Measurements from ENCODE around the gene IKZF1. TPM values are rescaled to one million over a fixed set of nuclear protein-coding genes. Genes with fewer than 3 reads are reported as not detected.

The IKZF1 gene
- total and polyA plus RNA-seq, 2 of the 4 experiments (the other 2 are of a cell fraction), result not detected

GRCh38 chr7:50264908-50265307, 39.6 kb upstream of the IKZF1 start:
- H3K27me3 ChIP-seq (ENCODE audit: control insufficient read depth, insufficient read depth, low read length), result no peaks in the 10 kb centered on the region
- no peak overlapping the region for H4K91ac ChIP-seq (ENCODE audit: insufficient read depth, low read depth, low read length)
- no peak overlapping the region for H3K27ac ChIP-seq (ENCODE audit: insufficient read depth, low read length)
- no peaks in the 10 kb centered on the region for H3K36me3 ChIP-seq (ENCODE audit: control insufficient read depth, insufficient read depth, low read length)
- no peak overlapping the region for H3K14ac ChIP-seq (replicated peaks; ENCODE audit: low read depth, low read length)
- H4K5ac ChIP-seq (ENCODE audit: low read depth, low read length), result no peak overlapping the region
- H3K56ac ChIP-seq (ENCODE audit: extremely low read depth, insufficient read depth, low read length), result no peak overlapping the region
- in situ Hi-C loops (cut with MboI; ENCODE audit: low sequenced_read_pairs) (no loop called here), intact Hi-C loops (cut with micrococcal nuclease) (no loop called here), dilution Hi-C loops (cut with HindIII; ENCODE audit: low sequenced_read_pairs, unreplicated experiment) (no loop called here)
- no peak overlapping the region for H2BK120ac ChIP-seq (ENCODE audit: low read depth, low read length)
- no peak overlapping the region for H2BK20ac ChIP-seq (ENCODE audit: low read depth, low read length)
- ATAC-seq (ENCODE audit: low read depth) (no peak), DNase-seq (no peak)
- no peak overlapping the region for H3K23ac ChIP-seq (ENCODE audit: low read depth, low read length)
- ChIA-PET CTCF (interaction anchor here (0.6 kb wide), 1 partner anchor 972 kb away, joined by 3 read pairs; no protein-coding TSS in a partner anchor), POLR2A (ENCODE audit: unreplicated experiment) (no interaction called here)
- no peaks in the 10 kb centered on the region for H3K9me3 ChIP-seq (ENCODE audit: control insufficient read depth, insufficient read depth, low read length)
- no peak overlapping the region for H3K4me2 ChIP-seq (ENCODE audit: low read depth, low read length)
- H3K79me1 ChIP-seq (ENCODE audit: low read depth in 1 of 2, low read length in 2 of 2), result no peaks in the 10 kb centered on the region
- no peak overlapping the region for H2AFZ ChIP-seq (replicated peaks; ENCODE audit: low read length, poor library complexity)
- no peak overlapping the region for H3K18ac ChIP-seq (ENCODE audit: low read depth, low read length)
- no peak for TF ChIP-seq RCOR1 (IDR thresholded peaks at IDR 0.05; ENCODE audit: insufficient replicate concordance, low read length)
- no peak for TF ChIP-seq FOS (IDR thresholded peaks at IDR 0.05; ENCODE audit: low read depth, low read length)
- no peak for TF ChIP-seq MAZ (IDR thresholded peaks at IDR 0.05; ENCODE audit: borderline replicate concordance, low read depth, low read length)
- no peak overlapping the region for H3K4me3 ChIP-seq (ENCODE audit: insufficient read depth, low read depth, low read length)
- no peak overlapping the region for H3K4ac ChIP-seq (ENCODE audit: low read depth, low read length)
- no peaks in the 10 kb centered on the region for H4K20me1 ChIP-seq (ENCODE audit: insufficient read depth, low read length)
- H2BK5ac ChIP-seq (ENCODE audit: low read depth, low read length, poor library complexity, severe bottlenecking), result no peak overlapping the region
- H2BK15ac ChIP-seq (ENCODE audit: low read depth, low read length), result no peak overlapping the region
- WGBS, 2 experiments (ENCODE audit: extremely low coverage in 2 of 2, insufficient read length in 1 of 2), result no CpG with 5 or more reads among the region's 3 CpGs
- no peaks in the 10 kb centered on the region for H3K9me1 ChIP-seq (ENCODE audit: insufficient read depth, low read length)
- H3K4me1 ChIP-seq (ENCODE audit: control insufficient read depth, insufficient read depth, low read length), result no peaks in the 10 kb centered on the region
- H2AK5ac ChIP-seq (ENCODE audit: low read depth, low read length), result no peak overlapping the region
- no TSS peak for BruUV-seq (replicated peaks)
- no peak overlapping the region for H2AK9ac ChIP-seq (replicated peaks; ENCODE audit: low read depth, low read length, poor library complexity)
- H3K9ac ChIP-seq (ENCODE audit: low read depth, low read length), result no peak overlapping the region
- no peak overlapping the region for H4K8ac ChIP-seq (ENCODE audit: low read depth in 2 of 2, low read length in 2 of 2)
